ENCODE results near the gene GLS2.
A peak's percentile ranks its signal among the peaks of the same experiment; 100 is the strongest.

GLS2 gene

GRCh38 chr12:56457817-56458216, 30.1 kb downstream of the GLS2 start:
- no peak overlapping the region for H3K4me2 ChIP-seq (ENCODE audit: low read length)
- TF ChIP-seq, protein P1, sequence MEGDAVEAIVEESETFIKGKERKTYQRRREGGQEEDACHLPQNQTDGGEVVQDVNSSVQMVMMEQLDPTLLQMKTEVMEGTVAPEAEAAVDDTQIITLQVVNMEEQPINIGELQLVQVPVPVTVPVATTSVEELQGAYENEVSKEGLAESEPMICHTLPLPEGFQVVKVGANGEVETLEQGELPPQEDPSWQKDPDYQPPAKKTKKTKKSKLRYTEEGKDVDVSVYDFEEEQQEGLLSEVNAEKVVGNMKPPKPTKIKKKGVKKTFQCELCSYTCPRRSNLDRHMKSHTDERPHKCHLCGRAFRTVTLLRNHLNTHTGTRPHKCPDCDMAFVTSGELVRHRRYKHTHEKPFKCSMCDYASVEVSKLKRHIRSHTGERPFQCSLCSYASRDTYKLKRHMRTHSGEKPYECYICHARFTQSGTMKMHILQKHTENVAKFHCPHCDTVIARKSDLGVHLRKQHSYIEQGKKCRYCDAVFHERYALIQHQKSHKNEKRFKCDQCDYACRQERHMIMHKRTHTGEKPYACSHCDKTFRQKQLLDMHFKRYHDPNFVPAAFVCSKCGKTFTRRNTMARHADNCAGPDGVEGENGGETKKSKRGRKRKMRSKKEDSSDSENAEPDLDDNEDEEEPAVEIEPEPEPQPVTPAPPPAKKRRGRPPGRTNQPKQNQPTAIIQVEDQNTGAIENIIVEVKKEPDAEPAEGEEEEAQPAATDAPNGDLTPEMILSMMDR (IDR thresholded peaks at IDR 0.05) = no peak
- H3K4me3 ChIP-seq (ENCODE audit: low read depth, low read length) = no peak overlapping the region

DNA sequence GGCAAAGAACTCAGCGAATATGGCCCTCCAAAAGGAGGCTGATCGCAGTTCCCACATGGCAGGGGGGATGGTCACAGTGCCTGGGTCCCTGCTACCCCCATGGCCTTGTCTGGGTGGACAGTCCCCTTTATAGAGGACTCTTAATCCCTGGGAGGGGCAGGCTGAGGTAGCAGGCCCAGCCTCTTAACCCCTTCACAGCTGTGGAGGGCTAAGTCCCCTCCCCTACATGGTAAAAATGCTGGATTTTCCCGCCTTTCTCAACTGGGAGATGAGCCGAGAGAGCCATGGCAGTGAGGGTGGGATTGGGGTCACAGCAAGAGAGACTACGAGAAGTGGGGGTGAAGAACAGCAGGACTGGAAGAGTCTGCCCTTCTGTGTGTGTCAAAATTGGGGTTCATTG, 33.4 kb downstream of the GLS2 start, which contains the start of gene MIP:
Gene MIP, minus strand, starts transcription at position 101 of the 400 bp plus-strand sequence. Its CDS starts 44 bp downstream, at position 57.
- no peak within 1 kb of the TSS for H2AFZ ChIP-seq
- TF ChIP-seq, protein P1 (IDR thresholded peaks at IDR 0.05) = no peak

More at GRCh38 chr12:56457817-56458216, 30.1 kb downstream of the GLS2 start:
- H3K27ac ChIP-seq = no peak overlapping the region
- no peaks in the 10 kb centered on the region for H3K79me2 ChIP-seq
- H3K9me3 ChIP-seq (ENCODE audit: control insufficient read depth, low read length) = no peaks in the 10 kb centered on the region
- H3K4me1 ChIP-seq = no peaks in the 10 kb centered on the region
- H2AFZ ChIP-seq = no peak overlapping the region
- H3K36me3 ChIP-seq (ENCODE audit: control insufficient read depth, insufficient read depth, low read length) = no peaks in the 10 kb centered on the region
- no peaks in the 10 kb centered on the region for H3K27me3 ChIP-seq (ENCODE audit: control insufficient read depth, insufficient read depth, low read length)
- H3K9ac ChIP-seq = no peak overlapping the region

DNA sequence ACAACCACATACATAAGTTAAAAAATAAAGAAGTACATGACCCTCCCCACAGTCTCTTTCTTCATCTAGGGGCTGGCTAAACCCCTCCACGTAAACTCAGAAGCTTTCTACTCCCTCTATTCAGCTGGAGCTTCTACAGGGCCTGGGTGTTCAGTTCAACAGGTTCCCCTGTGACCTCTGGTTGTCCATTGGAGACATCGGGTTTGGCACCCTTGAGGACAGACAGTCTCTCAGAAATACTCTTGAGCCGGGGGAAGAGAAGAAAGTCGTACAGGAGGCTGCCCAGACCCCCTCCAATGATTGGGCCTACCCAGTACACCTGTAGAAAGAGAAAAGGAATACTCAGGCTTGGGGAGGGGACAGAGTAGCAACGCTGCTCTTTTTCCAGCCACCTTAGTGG, 36.8 kb downstream of the GLS2 start:
- Histone ChIP-seq H3K27ac (no peak overlapping the region), H3K4me2 (ENCODE audit: low read length) (no peak overlapping the region), H3K9me3 (ENCODE audit: control insufficient read depth, low read length) (no peaks in the 10 kb centered on the region), H3K4me1 (peaks cover 3% of the 10 kb centered on the region), H3K79me2 (no peaks in the 10 kb centered on the region), H2AFZ (no peak overlapping the region), H3K36me3 (ENCODE audit: control insufficient read depth, insufficient read depth, low read length) (no peaks in the 10 kb centered on the region), H3K4me3 (ENCODE audit: low read depth, low read length) (no peak overlapping the region), H3K9ac (no peak overlapping the region), H3K27me3 (ENCODE audit: control insufficient read depth, insufficient read depth, low read length) (no peaks in the 10 kb centered on the region)
- TF ChIP-seq, protein P1 (IDR thresholded peaks at IDR 0.05) = no peak

More for the DNA sequence above, 33.4 kb downstream of the GLS2 start, which contains the start of gene MIP:
- peaks cover 2% of the 10 kb centered on the region for H3K4me1 ChIP-seq
- H3K4me3 ChIP-seq (ENCODE audit: low read depth, low read length) = no peak within 1 kb of the TSS
- H3K36me3 ChIP-seq (ENCODE audit: control insufficient read depth, insufficient read depth, low read length) = no peaks in the 10 kb centered on the region
- H3K79me2 ChIP-seq = no peaks in the 10 kb centered on the region
- H3K9me3 ChIP-seq (ENCODE audit: control insufficient read depth, low read length) = no peaks in the 10 kb centered on the region
- H3K27me3 ChIP-seq (ENCODE audit: control insufficient read depth, insufficient read depth, low read length) = no peaks in the 10 kb centered on the region
- no peak within 1 kb of the TSS for H3K4me2 ChIP-seq (ENCODE audit: low read length)
- no peak within 1 kb of the TSS for H3K9ac ChIP-seq
- no peak within 1 kb of the TSS for H3K27ac ChIP-seq

DNA sequence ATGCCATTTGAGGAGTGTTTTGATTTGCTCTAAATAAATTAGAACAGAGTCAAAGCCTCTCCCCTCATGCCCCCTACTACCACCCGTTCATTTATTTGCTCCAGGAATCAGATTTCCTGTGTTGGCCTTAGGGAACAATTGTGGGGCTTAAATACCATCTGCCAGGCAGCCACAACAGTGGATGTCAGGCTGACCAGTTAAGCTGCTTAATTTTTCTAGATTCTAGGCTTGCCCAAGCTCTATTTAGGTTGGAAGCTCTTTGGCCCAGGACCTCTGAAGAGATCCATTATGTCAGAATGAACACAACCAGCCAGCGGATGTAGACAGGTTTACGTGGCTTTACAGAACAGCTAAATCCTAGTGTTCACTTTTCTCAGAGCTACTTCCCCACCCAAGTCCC, 37.7 kb downstream of the GLS2 start:
- H2AFZ ChIP-seq = no peak overlapping the region
- H3K36me3 ChIP-seq (ENCODE audit: control insufficient read depth, insufficient read depth, low read length) = no peaks in the 10 kb centered on the region
- no peak overlapping the region for H3K4me3 ChIP-seq (ENCODE audit: low read depth, low read length)
- no peak overlapping the region for H3K9ac ChIP-seq
- no peak overlapping the region for H3K27ac ChIP-seq
- H3K4me2 ChIP-seq (ENCODE audit: low read length) = no peak overlapping the region
- H3K79me2 ChIP-seq = no peaks in the 10 kb centered on the region
- TF ChIP-seq, protein P1 (IDR thresholded peaks at IDR 0.05) = no peak
- peaks cover 3% of the 10 kb centered on the region for H3K4me1 ChIP-seq
- no peaks in the 10 kb centered on the region for H3K27me3 ChIP-seq (ENCODE audit: control insufficient read depth, insufficient read depth, low read length)
- no peaks in the 10 kb centered on the region for H3K9me3 ChIP-seq (ENCODE audit: control insufficient read depth, low read length)

DNA sequence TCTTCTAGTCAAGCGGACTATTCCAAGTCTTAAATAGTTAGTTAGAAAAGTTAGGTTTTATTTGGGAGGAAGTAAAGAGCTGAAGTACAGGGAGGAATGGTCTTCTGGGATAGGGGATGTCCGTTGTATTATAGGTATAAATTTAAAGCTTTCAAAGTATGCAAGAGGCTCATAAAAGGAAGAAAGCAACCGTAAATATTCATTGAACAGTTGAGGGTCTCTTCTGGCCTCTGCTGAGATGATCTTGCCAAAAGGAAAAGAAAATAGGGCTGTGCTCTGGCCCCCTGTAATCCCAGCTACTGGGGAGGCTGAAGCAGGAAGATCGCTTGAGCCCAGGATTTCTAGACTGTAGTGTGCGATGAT, 38.4 kb downstream of the GLS2 start:
- Histone ChIP-seq H3K79me2 (no peaks in the 10 kb centered on the region), H3K4me1 (peaks cover 3% of the 10 kb centered on the region), H3K9ac (no peak overlapping the region), H3K4me3 (ENCODE audit: low read depth, low read length) (peak overlapping the region; percentile 90), H3K27me3 (ENCODE audit: control insufficient read depth, insufficient read depth, low read length) (no peaks in the 10 kb centered on the region), H3K36me3 (ENCODE audit: control insufficient read depth, insufficient read depth, low read length) (no peaks in the 10 kb centered on the region), H2AFZ (peak overlapping the region; percentile 92), H3K27ac (peak overlapping the region; percentile 73), H3K9me3 (ENCODE audit: control insufficient read depth, low read length) (no peaks in the 10 kb centered on the region), H3K4me2 (ENCODE audit: low read length) (peak overlapping the region; percentile 89)
- TF ChIP-seq, protein P1 (IDR thresholded peaks at IDR 0.05) = no peak

All from parathyroid adenoma (tissue), 2 donors.